DOHH2 (cell line): Measurements from ENCODE around the gene MYO1D.

Experiments
- CTCF ChIP-seq: fragments of 200-600 bp; sonication (generic); IDR thresholded peaks from one replicate; pipeline ENCODE4 v1.5.1; 2014; ENCODE audit warnings: antibody characterized with exemption, mild to moderate bottlenecking, low read depth, low read length; ENCODE audit not compliant: poor library complexity, severe bottlenecking
- EZH2phosphoT487 ChIP-seq: fragments of 200-600 bp; sonication (generic); IDR thresholded peaks from 2 replicates; pipeline ENCODE4 v1.6.1; 2017; ENCODE audit warnings: borderline replicate concordance, mild to moderate bottlenecking, antibody characterized with exemption, low read length, moderate library complexity, mixed read lengths

GRCh38 chr17:32551186-32551955 is 325.6 kb downstream of the MYO1D start:
- TF ChIP-seq CTCF (no peak), EZH2phosphoT487 (no peak)
